Thymus (tissue), 11 donors: ENCODE data around the gene CTU2. TPM values are rescaled to one million over a fixed set of nuclear protein-coding genes. Genes with fewer than 3 reads are reported as not detected.

ENCODE experiments used
- DNase-seq, 9 donors: peaks; one replicate each; pipeline ENCODE4 v3.0.0-alpha.2; 2013; ENCODE audit warnings: low spot score in 9 of 9, low read depth in 6 of 9, missing footprints in 1 of 9
- H3K27ac ChIP-seq, 2 donors: one replicate each; pipeline ENCODE4 v1.5.1; 2013; ENCODE audit warnings: control low read depth in 1 of 2, low read depth in 1 of 2, low read length in 1 of 2, mild to moderate bottlenecking in 1 of 2, moderate library complexity in 1 of 2
- H3K27me3 ChIP-seq, 2 donors: one replicate each; pipeline ENCODE4 v1.5.1; 2013; ENCODE audit warnings: low read length in 1 of 2; ENCODE audit not compliant: control insufficient read depth in 2 of 2, insufficient read depth in 1 of 2
- H3K36me3 ChIP-seq, 2 donors: one replicate each; pipeline ENCODE4 v1.5.1; 2013; ENCODE audit warnings: low read length in 1 of 2, mild to moderate bottlenecking in 1 of 2, moderate library complexity in 1 of 2; ENCODE audit not compliant: control insufficient read depth in 2 of 2, insufficient read depth in 2 of 2
- H3K4me1 ChIP-seq, 2 donors: one replicate each; pipeline ENCODE4 v1.5.1; 2013; ENCODE audit warnings: low read length in 2 of 2; ENCODE audit not compliant: control insufficient read depth in 2 of 2, insufficient read depth in 2 of 2
- H3K4me3 ChIP-seq, 2 donors: one replicate each; pipeline ENCODE4 v1.5.1; 2013; ENCODE audit warnings: low read length in 2 of 2, control low read depth in 1 of 2, mild to moderate bottlenecking in 1 of 2
- H3K9me3 ChIP-seq, 2 donors: one replicate each; pipeline ENCODE4 v1.5.1; 2013; ENCODE audit warnings: low read length in 1 of 2, mild to moderate bottlenecking in 1 of 2; ENCODE audit not compliant: control insufficient read depth in 2 of 2, insufficient read depth in 1 of 2
- WGBS: extraction: QIAGEN DNeasy Blood & Tissue Kit; methylation state at CpG from one replicate; pipeline ENCODE4 v1.1.7; 2013; 5-methylcytosine and 5-hydroxymethylcytosine counted together
- polyA plus RNA-seq: library from polyadenylated mRNA; stranded (reverse); fragments of 200-250 nt; gene quantifications from one replicate; pipeline ENCODE4 v1.2.3, GENCODE V29; 2013
- total RNA-seq: library from RNA; stranded (reverse); fragments of 120-200 nt; gene quantifications from one replicate; pipeline ENCODE4 v1.2.4, GENCODE V29; 2013
- donor health status: healthy.

Gene CTU2
- total and polyA plus RNA-seq, 2 donors: 14.7 to 18.6 TPM

GRCh38 chr16:88705801-88706228 is 488 bp upstream of the CTU2 start:
- H3K27ac ChIP-seq: peak overlapping the region; percentile 87 to 97
- H3K36me3 ChIP-seq: peaks cover 6 to 19% of the 10 kb centered on the region in 2 donors
- peaks cover 42 to 61% of the 10 kb centered on the region in 2 donors for H3K4me1 ChIP-seq
- DNase-seq: no peak
- H3K9me3 ChIP-seq: peaks cover 0 to 2% of the 10 kb centered on the region in 2 donors
- H3K4me3 ChIP-seq: peak overlapping the region; percentile 74 to 99
- H3K27me3 ChIP-seq: peaks cover 0 to 5% of the 10 kb centered on the region in 2 donors
- WGBS: under 1% methylated on average over 57 of the region's 57 CpGs

- Histone ChIP-seq H3K9me3 (no peaks in the 10 kb centered on the region), H3K27ac (peak overlapping the region in 1 of 2 donors; percentile 8), H3K36me3 (peaks cover 3 to 17% of the 10 kb centered on the region in 2 donors), H3K4me3 (peak overlapping the region; percentile 74 to 99), H3K27me3 (peaks cover 0 to 5% of the 10 kb centered on the region in 2 donors), H3K4me1 (peaks cover 32 to 47% of the 10 kb centered on the region in 2 donors)
- 47% methylated on average over 17 of the region's 17 CpGs for WGBS
- DNase-seq: peak in 1 of 9 donors; percentile 18
Observed at GRCh38 chr16:88706965-88707826, 893 bp downstream of the CTU2 start.

GRCh38 chr16:88710556-88710955 is 4.3 kb downstream of the CTU2 start:
- DNase-seq: no peak
- H3K27me3 ChIP-seq: no peaks in the 10 kb centered on the region
- H3K9me3 ChIP-seq: no peaks in the 10 kb centered on the region
- H3K36me3 ChIP-seq: peaks cover 23 to 41% of the 10 kb centered on the region in 2 donors
- H3K4me1 ChIP-seq: peaks cover 6 to 14% of the 10 kb centered on the region in 2 donors
- no peak overlapping the region for H3K27ac ChIP-seq
- WGBS: 92% methylated on average over 16 of the region's 16 CpGs
- H3K4me3 ChIP-seq: no peak overlapping the region

- DNase-seq: no peak
- peaks cover 36 to 54% of the 10 kb centered on the region in 2 donors for H3K36me3 ChIP-seq
- H3K4me1 ChIP-seq: peaks cover 6 to 9% of the 10 kb centered on the region in 2 donors
- WGBS: 92% methylated on average over 18 of the region's 18 CpGs
- H3K4me3 ChIP-seq: no peak overlapping the region
- no peaks in the 10 kb centered on the region for H3K27me3 ChIP-seq
- no peak overlapping the region for H3K27ac ChIP-seq
- no peaks in the 10 kb centered on the region for H3K9me3 ChIP-seq
Observed at GRCh38 chr16:88711750-88712340, 5.5 kb downstream of the CTU2 start.

- Histone ChIP-seq H3K4me3 (no peak overlapping the region), H3K36me3 (peaks cover 42 to 60% of the 10 kb centered on the region in 2 donors), H3K27ac (no peak overlapping the region), H3K9me3 (no peaks in the 10 kb centered on the region), H3K27me3 (no peaks in the 10 kb centered on the region), H3K4me1 (peaks cover 0 to 3% of the 10 kb centered on the region in 2 donors)
- no peak for DNase-seq
- WGBS: 91% methylated on average over 25 of the region's 25 CpGs
Observed at GRCh38 chr16:88712362-88712979, 6.2 kb downstream of the CTU2 start.

GRCh38 chr16:88713054-88713453 is 6.8 kb downstream of the CTU2 start:
- Histone ChIP-seq H3K27ac (no peak overlapping the region), H3K9me3 (no peaks in the 10 kb centered on the region), H3K27me3 (no peaks in the 10 kb centered on the region), H3K36me3 (peaks cover 43 to 64% of the 10 kb centered on the region in 2 donors), H3K4me3 (no peak overlapping the region), H3K4me1 (no peaks in the 10 kb centered on the region)
- WGBS: 90% methylated on average over 15 of the region's 15 CpGs
- DNase-seq: no peak

GRCh38 chr16:88713568-88714419 is 7.5 kb downstream of the CTU2 start:
- no peak for DNase-seq

GRCh38 chr16:88714420-88715302 is 8.4 kb downstream of the CTU2 start:
- H3K36me3 ChIP-seq: peaks cover 52 to 72% of the 10 kb centered on the region in 2 donors
- H3K27ac ChIP-seq: no peak overlapping the region
- WGBS: 96% methylated on average over 42 of the region's 42 CpGs
- H3K4me1 ChIP-seq: no peaks in the 10 kb centered on the region
- H3K9me3 ChIP-seq: no peaks in the 10 kb centered on the region
- no peak overlapping the region for H3K4me3 ChIP-seq
- H3K27me3 ChIP-seq: no peaks in the 10 kb centered on the region
- no peak for DNase-seq

More at GRCh38 chr16:88713568-88714419, 7.5 kb downstream of the CTU2 start:
- H3K27ac ChIP-seq: no peak overlapping the region
- no peaks in the 10 kb centered on the region for H3K27me3 ChIP-seq
- H3K4me1 ChIP-seq: no peaks in the 10 kb centered on the region
- peaks cover 46 to 65% of the 10 kb centered on the region in 2 donors for H3K36me3 ChIP-seq
- no peaks in the 10 kb centered on the region for H3K9me3 ChIP-seq
- 96% methylated on average over 30 of the region's 30 CpGs for WGBS
- no peak overlapping the region for H3K4me3 ChIP-seq
